ENCODE measurements around the gene OR6J1.
A peak's percentile ranks its signal among the peaks of the same experiment; 100 is the strongest.
"Not testable (repeated sequence)": the region's sequence is repeated elsewhere in the genome, so short reads cannot be mapped to it uniquely, and the experiment has no call there.

Gene OR6J1

DNA sequence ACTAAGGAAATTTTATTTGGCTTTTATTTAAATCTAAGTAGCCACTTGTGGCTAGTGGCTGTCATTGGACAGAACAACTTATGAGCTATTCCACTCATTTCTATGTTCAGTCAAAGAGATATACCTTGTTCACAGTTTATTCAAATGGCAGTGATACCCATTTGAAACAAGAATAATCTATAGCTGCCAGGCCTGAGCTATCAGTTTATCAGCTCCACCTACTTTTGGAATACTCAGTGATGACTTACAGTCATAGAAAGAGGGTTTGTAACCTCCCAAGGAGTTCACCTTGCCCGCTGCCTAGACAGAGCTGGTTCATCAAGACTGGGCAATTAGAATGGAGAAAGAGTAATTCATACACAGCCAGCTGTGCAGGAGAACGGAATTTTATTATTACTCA lies 50.6 kb downstream of the OR6J1 start:
- H3K4me1 ChIP-seq (ENCODE audit: control insufficient read depth, insufficient read depth, low read length) = peaks cover 19% of the 10 kb centered on the region
- no peak overlapping the region for H3K27ac ChIP-seq (ENCODE audit: low read depth, low read length)
- H3K9me3 ChIP-seq (ENCODE audit: control insufficient read depth, insufficient read depth, low read length) = no peaks in the 10 kb centered on the region
- H3K36me3 ChIP-seq (ENCODE audit: control insufficient read depth, insufficient read depth, low read length) = no peaks in the 10 kb centered on the region
- no peaks in the 10 kb centered on the region for H3K27me3 ChIP-seq (ENCODE audit: control insufficient read depth, insufficient read depth, low read length)
- H3K4me3 ChIP-seq (ENCODE audit: low read depth, low read length) = no peak overlapping the region
- H3K9ac ChIP-seq (ENCODE audit: low read depth, low read length) = no peak overlapping the region

- no peak overlapping the region for H3K4me3 ChIP-seq (ENCODE audit: low read depth, low read length)
- H3K27ac ChIP-seq (ENCODE audit: low read depth, low read length) = peak overlapping the region; percentile 27
- H3K4me1 ChIP-seq (ENCODE audit: control insufficient read depth, insufficient read depth, low read length) = peaks cover 20% of the 10 kb centered on the region
- H3K9ac ChIP-seq (ENCODE audit: low read depth, low read length) = no peak overlapping the region
- no peaks in the 10 kb centered on the region for H3K27me3 ChIP-seq (ENCODE audit: control insufficient read depth, insufficient read depth, low read length)
- H3K36me3 ChIP-seq (ENCODE audit: control insufficient read depth, insufficient read depth, low read length) = no peaks in the 10 kb centered on the region
- no peaks in the 10 kb centered on the region for H3K9me3 ChIP-seq (ENCODE audit: control insufficient read depth, insufficient read depth, low read length)
Observed at GRCh38 chr14:22593189-22593588, 51.0 kb downstream of the OR6J1 start.

DNA sequence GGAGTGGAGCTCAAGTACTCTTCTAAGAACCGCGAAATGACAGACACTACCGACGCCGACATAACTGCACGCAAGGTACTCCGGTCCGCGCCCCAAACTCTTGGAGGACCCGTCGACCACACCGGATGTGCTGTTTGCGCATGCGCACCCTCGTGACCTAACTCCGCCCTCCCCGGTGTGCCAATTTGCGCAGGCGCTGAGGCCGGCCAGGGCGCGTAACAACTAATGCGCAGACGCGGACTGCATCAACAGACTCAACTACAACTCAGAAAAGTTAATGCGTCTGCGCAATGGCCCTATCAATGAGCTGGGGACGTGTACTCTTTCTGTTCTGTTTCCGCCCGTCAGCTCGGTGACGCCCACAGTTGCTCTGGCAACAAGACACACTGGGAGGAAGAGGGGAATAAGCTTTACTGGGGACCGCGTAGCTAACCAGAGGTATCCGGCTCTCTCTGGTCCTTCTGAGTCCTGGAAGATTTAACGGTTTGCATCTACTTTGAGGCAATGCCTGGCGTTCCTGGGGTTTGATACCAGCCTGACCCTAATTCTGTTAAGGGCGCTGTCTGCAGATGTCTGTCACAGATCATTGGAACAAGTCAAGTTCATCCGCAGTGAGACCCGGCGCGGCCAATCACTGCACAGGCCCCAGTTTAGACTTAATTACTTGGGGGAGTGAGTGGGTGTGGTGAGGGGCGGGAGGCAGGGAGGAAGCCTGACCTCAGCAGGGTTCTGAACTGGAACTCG lies 54.9 kb downstream of the OR6J1 start, which contains the start of gene DAD1:
Gene DAD1, minus strand, starts transcription at position 129 of the 744 bp plus-strand sequence. Its CDS starts 67 bp downstream, at position 62.
- Histone ChIP-seq H3K27ac (ENCODE audit: low read depth, low read length) (peak within 1 kb of the TSS; percentile 96), H3K9ac (ENCODE audit: low read depth, low read length) (peak within 1 kb of the TSS; percentile 74), H3K36me3 (ENCODE audit: control insufficient read depth, insufficient read depth, low read length) (0 out of 2 replicates have a peak, but pooled peaks cover 3% of the 10 kb centered on the region), H3K4me3 (ENCODE audit: low read depth, low read length) (peak within 1 kb of the TSS; percentile 91), H3K27me3 (ENCODE audit: control insufficient read depth, insufficient read depth, low read length) (no peaks in the 10 kb centered on the region), H3K9me3 (ENCODE audit: control insufficient read depth, insufficient read depth, low read length) (no peaks in the 10 kb centered on the region), H3K4me1 (ENCODE audit: control insufficient read depth, insufficient read depth, low read length) (peaks cover 13% of the 10 kb centered on the region)

DNA sequence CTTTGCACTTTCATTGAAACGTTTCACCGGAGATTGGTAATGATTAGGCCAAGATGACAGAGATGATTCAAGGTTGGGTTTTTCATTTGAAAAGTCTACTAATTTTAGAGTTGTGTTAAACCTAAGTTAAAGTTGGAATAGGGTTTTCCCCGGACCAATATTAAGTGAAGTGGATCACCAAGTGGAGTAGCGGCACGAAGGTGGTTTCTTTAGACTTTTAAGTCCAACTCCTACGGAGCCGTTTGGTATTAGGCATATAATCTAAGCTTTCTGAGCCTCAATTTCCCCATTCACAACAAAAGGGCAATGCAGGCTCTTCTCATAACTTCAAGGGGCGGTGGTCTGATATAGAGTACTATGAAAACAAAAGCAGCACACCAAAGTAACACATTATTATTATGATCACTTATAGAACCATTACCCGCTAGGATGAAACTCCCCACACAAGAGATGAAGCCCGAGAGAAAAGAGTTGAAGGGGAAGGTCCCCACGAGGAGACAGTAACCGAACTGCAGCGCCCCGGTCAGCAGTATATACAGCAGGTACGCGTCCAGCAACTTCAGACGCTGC lies 55.5 kb downstream of the OR6J1 start:
- Histone ChIP-seq H3K4me1 (ENCODE audit: control insufficient read depth, insufficient read depth, low read length) (peaks cover 13% of the 10 kb centered on the region), H3K27ac (ENCODE audit: low read depth, low read length) (peak overlapping the region; percentile 96), H3K4me3 (ENCODE audit: low read depth, low read length) (peak overlapping the region; percentile 91), H3K36me3 (ENCODE audit: control insufficient read depth, insufficient read depth, low read length) (0 out of 2 replicates have a peak, but pooled peaks cover 3% of the 10 kb centered on the region), H3K9me3 (ENCODE audit: control insufficient read depth, insufficient read depth, low read length) (no peaks in the 10 kb centered on the region), H3K27me3 (ENCODE audit: control insufficient read depth, insufficient read depth, low read length) (no peaks in the 10 kb centered on the region), H3K9ac (ENCODE audit: low read depth, low read length) (peak overlapping the region; percentile 74)

DNA sequence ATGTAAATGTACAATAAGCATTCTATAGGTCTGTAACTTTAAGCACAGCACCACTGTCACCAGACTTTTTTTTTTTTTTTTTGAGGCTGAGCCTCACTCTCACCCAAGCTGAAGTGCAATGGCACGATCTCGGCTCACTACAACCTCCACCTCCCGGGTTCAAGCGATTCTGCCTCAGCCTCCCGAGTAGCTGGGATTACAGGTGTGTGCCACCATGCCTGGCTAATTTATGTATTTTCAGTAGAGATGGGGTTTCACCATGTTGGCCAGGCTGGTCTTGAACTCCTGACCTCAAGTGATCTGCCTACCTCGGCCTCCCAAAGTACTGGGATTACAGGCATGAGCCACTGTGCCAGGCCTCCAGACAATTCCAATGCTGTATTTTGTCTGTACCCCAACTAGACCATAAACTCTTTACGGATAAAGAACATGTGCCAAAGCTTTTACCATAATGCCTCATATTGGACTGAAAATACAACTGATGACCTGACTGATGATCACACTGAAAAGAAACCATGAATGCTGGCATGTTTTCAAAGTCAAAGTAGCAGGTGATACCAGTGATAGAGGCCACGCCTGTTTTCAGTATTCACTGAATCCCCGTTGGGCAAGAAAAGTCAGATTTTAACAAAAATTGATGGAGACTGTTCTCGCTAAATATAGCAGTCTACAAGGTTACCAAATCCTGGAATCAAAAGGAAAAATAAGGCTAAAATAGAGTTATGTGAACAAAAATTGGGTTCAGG lies 56.3 kb downstream of the OR6J1 start:
- H3K4me1 ChIP-seq (ENCODE audit: control insufficient read depth, insufficient read depth, low read length); H3K27me3 ChIP-seq (ENCODE audit: control insufficient read depth, insufficient read depth, low read length); H3K9ac ChIP-seq (ENCODE audit: low read depth, low read length); H3K9me3 ChIP-seq (ENCODE audit: control insufficient read depth, insufficient read depth, low read length); H3K36me3 ChIP-seq (ENCODE audit: control insufficient read depth, insufficient read depth, low read length); H3K27ac ChIP-seq (ENCODE audit: low read depth, low read length): not testable (repeated sequence)
- peak overlapping the region; percentile 91 for H3K4me3 ChIP-seq (ENCODE audit: low read depth, low read length)

DNA sequence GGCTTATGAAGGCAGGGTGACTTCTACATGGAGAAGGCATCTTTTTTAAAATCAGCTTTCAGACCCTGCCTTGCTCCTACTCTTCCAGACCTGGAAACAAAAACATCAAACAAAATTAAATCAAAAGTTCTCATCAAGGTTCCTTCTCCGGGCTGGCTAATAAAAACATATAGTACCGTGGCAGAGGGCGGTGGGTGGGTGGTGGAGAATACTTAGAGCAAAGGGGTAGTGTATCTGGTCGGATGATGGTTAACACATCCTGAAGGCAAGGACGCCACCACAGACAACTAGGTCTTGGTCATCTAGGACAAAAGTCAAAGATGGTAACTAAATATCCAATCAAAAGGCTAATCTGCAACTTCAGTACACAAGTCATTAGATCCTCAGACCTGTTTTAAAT lies 56.9 kb downstream of the OR6J1 start:
- Histone ChIP-seq H3K9me3 (ENCODE audit: control insufficient read depth, insufficient read depth, low read length) (no peaks in the 10 kb centered on the region), H3K27me3 (ENCODE audit: control insufficient read depth, insufficient read depth, low read length) (no peaks in the 10 kb centered on the region), H3K4me1 (ENCODE audit: control insufficient read depth, insufficient read depth, low read length) (0 out of 2 replicates have a peak, but pooled peaks cover 6% of the 10 kb centered on the region), H3K36me3 (ENCODE audit: control insufficient read depth, insufficient read depth, low read length) (0 out of 2 replicates have a peak, but pooled peaks cover 3% of the 10 kb centered on the region), H3K9ac (ENCODE audit: low read depth, low read length) (no peak overlapping the region), H3K27ac (ENCODE audit: low read depth, low read length) (no peak overlapping the region), H3K4me3 (ENCODE audit: low read depth, low read length) (no peak overlapping the region)

GRCh38 chr14:22583994-22584393 lies 60.2 kb downstream of the OR6J1 start:
- Histone ChIP-seq H3K36me3 (ENCODE audit: control insufficient read depth, insufficient read depth, low read length) (peaks cover 9% of the 10 kb centered on the region; the same call in 1 of the 2 replicates), H3K4me3 (ENCODE audit: low read depth, low read length) (no peak overlapping the region), H3K4me1 (ENCODE audit: control insufficient read depth, insufficient read depth, low read length) (0 out of 2 replicates have a peak, but pooled peaks cover 3% of the 10 kb centered on the region), H3K27ac (ENCODE audit: low read depth, low read length) (no peak overlapping the region), H3K9me3 (ENCODE audit: control insufficient read depth, insufficient read depth, low read length) (no peaks in the 10 kb centered on the region), H3K27me3 (ENCODE audit: control insufficient read depth, insufficient read depth, low read length) (no peaks in the 10 kb centered on the region), H3K9ac (ENCODE audit: low read depth, low read length) (no peak overlapping the region)

Measured in HUES48 (cell line).